ENCODE measurements around the gene ASPG.

DNA sequence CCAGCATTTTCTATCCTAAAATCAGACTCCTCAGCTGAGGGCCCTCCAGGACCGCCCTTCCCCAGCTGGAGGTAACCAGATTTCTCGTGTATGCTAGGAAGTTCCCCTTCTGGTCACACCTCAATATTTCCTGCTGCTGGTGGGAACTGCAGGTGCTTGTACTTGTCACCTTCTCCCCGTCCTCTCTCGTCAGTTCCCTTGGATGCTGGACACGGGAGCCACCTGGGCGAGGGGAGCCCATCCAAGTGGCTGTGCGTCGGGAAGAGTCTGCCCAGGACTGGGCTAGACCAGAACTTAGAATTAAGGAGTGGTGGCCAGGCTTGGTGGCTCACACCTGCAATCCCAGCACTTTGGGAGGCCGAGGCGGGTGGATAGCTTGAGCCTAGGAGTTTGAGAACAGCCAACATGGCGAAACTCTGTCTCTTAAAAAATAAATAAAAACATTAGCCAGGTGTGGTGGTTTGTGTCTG, 29.7 kb downstream of the ASPG start:
- TF ChIP-seq CTCF (IDR thresholded peaks at IDR 0.05) (no peak), POLR2A (IDR thresholded peaks at IDR 0.05) (no peak)
